ENCODE data around the gene POLR2H. TPM values are rescaled to one million over a fixed set of nuclear protein-coding genes. Genes with fewer than 3 reads are reported as not detected.

Gene POLR2H
- total RNA-seq, 1 experiment from 2014 or later: 153 TPM

GRCh38 chr3:184315543-184315867 is 46.0 kb upstream of the POLR2H start:
- peaks cover 54% of the 10 kb centered on the region for H3K4me1 ChIP-seq (replicated peaks; ENCODE audit: insufficient read depth)
- intact Hi-C loops (cut with micrococcal nuclease; ENCODE audit: unreplicated experiment): loop anchor here (1.0 kb wide), 1 partner anchor 47 kb away; no protein-coding TSS in a partner anchor
- ChIA-PET POLR2A (ENCODE audit: unreplicated experiment) (interaction anchor here (0.7 kb wide), 1 partner anchor 13 kb away, joined by 4 read pairs; no protein-coding TSS in a partner anchor), CTCF (interaction anchor here (0.6 kb wide), 1 partner anchor 33 kb away, joined by 13 read pairs; no protein-coding TSS in a partner anchor)
- H4K20me1 ChIP-seq (ENCODE audit: insufficient read depth): peaks cover 51% of the 10 kb centered on the region
- no peaks in the 10 kb centered on the region for H3K9me2 ChIP-seq (ENCODE audit: insufficient read depth)
- peak overlapping the region; percentile 75 for H3K4me2 ChIP-seq
- peak overlapping the region; percentile 63 for H3K4me3 ChIP-seq
- no peak for TF ChIP-seq EZH2 (IDR thresholded peaks at IDR 0.05; ENCODE audit: low read depth)
- TF ChIP-seq, protein P1, sequence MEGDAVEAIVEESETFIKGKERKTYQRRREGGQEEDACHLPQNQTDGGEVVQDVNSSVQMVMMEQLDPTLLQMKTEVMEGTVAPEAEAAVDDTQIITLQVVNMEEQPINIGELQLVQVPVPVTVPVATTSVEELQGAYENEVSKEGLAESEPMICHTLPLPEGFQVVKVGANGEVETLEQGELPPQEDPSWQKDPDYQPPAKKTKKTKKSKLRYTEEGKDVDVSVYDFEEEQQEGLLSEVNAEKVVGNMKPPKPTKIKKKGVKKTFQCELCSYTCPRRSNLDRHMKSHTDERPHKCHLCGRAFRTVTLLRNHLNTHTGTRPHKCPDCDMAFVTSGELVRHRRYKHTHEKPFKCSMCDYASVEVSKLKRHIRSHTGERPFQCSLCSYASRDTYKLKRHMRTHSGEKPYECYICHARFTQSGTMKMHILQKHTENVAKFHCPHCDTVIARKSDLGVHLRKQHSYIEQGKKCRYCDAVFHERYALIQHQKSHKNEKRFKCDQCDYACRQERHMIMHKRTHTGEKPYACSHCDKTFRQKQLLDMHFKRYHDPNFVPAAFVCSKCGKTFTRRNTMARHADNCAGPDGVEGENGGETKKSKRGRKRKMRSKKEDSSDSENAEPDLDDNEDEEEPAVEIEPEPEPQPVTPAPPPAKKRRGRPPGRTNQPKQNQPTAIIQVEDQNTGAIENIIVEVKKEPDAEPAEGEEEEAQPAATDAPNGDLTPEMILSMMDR (conservative IDR thresholded peaks at IDR 0.05): no peak
- peaks cover 55% of the 10 kb centered on the region for H3K79me2 ChIP-seq (ENCODE audit: low read depth)
- no TSS peak for BruUV-seq (replicated peaks)
- H3K27ac ChIP-seq: peak overlapping the region; percentile 84
- DNase-seq: no peak
- no peak overlapping the region for H2AFZ ChIP-seq
- H3K36me3 ChIP-seq (ENCODE audit: low read depth): peaks cover 32% of the 10 kb centered on the region
- no peaks in the 10 kb centered on the region for H3K27me3 ChIP-seq (ENCODE audit: insufficient read depth, low read depth)
- no peaks in the 10 kb centered on the region for H3K9me3 ChIP-seq (ENCODE audit: insufficient read depth, low read depth)
- H3F3A ChIP-seq (ENCODE audit: insufficient read depth, low read depth): peaks cover 71% of the 10 kb centered on the region

- Histone ChIP-seq H3K4me1 (replicated peaks; ENCODE audit: insufficient read depth) (peaks cover 56% of the 10 kb centered on the region), H2AFZ (no peak overlapping the region)
- BruUV-seq (replicated peaks): no TSS peak
Observed at GRCh38 chr3:184315871-184316661, 45.4 kb upstream of the POLR2H start.

DNA sequence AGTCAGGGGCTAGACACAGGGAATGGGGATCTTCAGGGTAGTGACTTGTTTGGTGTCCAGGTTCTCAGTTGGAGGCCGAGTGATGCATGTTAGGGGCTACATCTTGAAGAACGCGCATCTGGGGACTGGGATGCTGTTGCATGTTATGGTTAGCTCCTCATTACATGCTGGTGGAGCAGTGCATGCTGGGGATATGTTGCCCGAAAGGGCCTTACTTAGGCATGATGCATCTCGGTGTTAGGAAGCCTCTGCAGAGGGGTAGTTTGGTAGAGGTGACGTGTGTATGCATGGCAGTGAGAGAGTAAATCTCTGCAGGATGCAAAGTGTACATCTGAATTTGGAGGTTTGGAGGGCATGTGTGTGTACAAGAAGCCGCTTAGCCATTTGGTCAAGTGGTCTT is 44.7 kb upstream of the POLR2H start:
- H3K36me3 ChIP-seq (ENCODE audit: low read depth): peaks cover 45% of the 10 kb centered on the region
- H3K4me2 ChIP-seq: peak overlapping the region; percentile 75
- H3K27ac ChIP-seq: peak overlapping the region; percentile 84
- no TSS peak for BruUV-seq (replicated peaks)
- intact Hi-C loops (cut with micrococcal nuclease; ENCODE audit: unreplicated experiment): no loop called here
- no peaks in the 10 kb centered on the region for H3K9me3 ChIP-seq (ENCODE audit: insufficient read depth, low read depth)
- TF ChIP-seq EZH2 (IDR thresholded peaks at IDR 0.05; ENCODE audit: low read depth): no peak
- TF ChIP-seq, protein P1 (conservative IDR thresholded peaks at IDR 0.05): no peak
- ChIA-PET POLR2A (ENCODE audit: unreplicated experiment) (no interaction called here), CTCF (no interaction called here)
- no peak for DNase-seq
- no peaks in the 10 kb centered on the region for H3K9me2 ChIP-seq (ENCODE audit: insufficient read depth)
- H3F3A ChIP-seq (ENCODE audit: insufficient read depth, low read depth): peaks cover 71% of the 10 kb centered on the region
- H4K20me1 ChIP-seq (ENCODE audit: insufficient read depth): peaks cover 64% of the 10 kb centered on the region
- H3K4me1 ChIP-seq (replicated peaks; ENCODE audit: insufficient read depth): peaks cover 56% of the 10 kb centered on the region
- no peaks in the 10 kb centered on the region for H3K27me3 ChIP-seq (ENCODE audit: insufficient read depth, low read depth)
- H3K4me3 ChIP-seq: peak overlapping the region; percentile 63; the same call in 1 of the 2 replicates
- H2AFZ ChIP-seq: no peak overlapping the region
- peaks cover 68% of the 10 kb centered on the region for H3K79me2 ChIP-seq (ENCODE audit: low read depth)

More at GRCh38 chr3:184315871-184316661, 45.4 kb upstream of the POLR2H start:
- H3F3A ChIP-seq (ENCODE audit: insufficient read depth, low read depth): peaks cover 71% of the 10 kb centered on the region
- no peaks in the 10 kb centered on the region for H3K9me3 ChIP-seq (ENCODE audit: insufficient read depth, low read depth)
- peak overlapping the region; percentile 63 for H3K4me3 ChIP-seq
- DNase-seq: no peak
- CTCF ChIA-PET: interaction anchor here (0.6 kb wide), 1 partner anchor 32 kb away, joined by 13 read pairs; no protein-coding TSS in a partner anchor
- H4K20me1 ChIP-seq (ENCODE audit: insufficient read depth): peaks cover 57% of the 10 kb centered on the region
- TF ChIP-seq EZH2 (IDR thresholded peaks at IDR 0.05; ENCODE audit: low read depth): no peak
- TF ChIP-seq, protein P1 (conservative IDR thresholded peaks at IDR 0.05): no peak
- H3K79me2 ChIP-seq (ENCODE audit: low read depth): peaks cover 61% of the 10 kb centered on the region
- H3K4me2 ChIP-seq: peak overlapping the region; percentile 75
- POLR2A ChIA-PET (ENCODE audit: unreplicated experiment): interaction anchor here (0.7 kb wide), 1 partner anchor 13 kb away, joined by 4 read pairs; no protein-coding TSS in a partner anchor
- intact Hi-C loops (cut with micrococcal nuclease; ENCODE audit: unreplicated experiment): loop anchor here (1.0 kb wide), 1 partner anchor 46 kb away; no protein-coding TSS in a partner anchor
- no peaks in the 10 kb centered on the region for H3K9me2 ChIP-seq (ENCODE audit: insufficient read depth)
- H3K27ac ChIP-seq: peak overlapping the region; percentile 84
- no peaks in the 10 kb centered on the region for H3K27me3 ChIP-seq (ENCODE audit: insufficient read depth, low read depth)
- peaks cover 38% of the 10 kb centered on the region for H3K36me3 ChIP-seq (ENCODE audit: low read depth)

All from PC-9 (cell line).